Measurements from ENCODE around the gene PGM2L1. TPM values are rescaled to one million over a fixed set of nuclear protein-coding genes. Genes with fewer than 3 reads are reported as not detected.

PGM2L1 gene
- total RNA-seq, 1 donor: 7.2 TPM

DNA sequence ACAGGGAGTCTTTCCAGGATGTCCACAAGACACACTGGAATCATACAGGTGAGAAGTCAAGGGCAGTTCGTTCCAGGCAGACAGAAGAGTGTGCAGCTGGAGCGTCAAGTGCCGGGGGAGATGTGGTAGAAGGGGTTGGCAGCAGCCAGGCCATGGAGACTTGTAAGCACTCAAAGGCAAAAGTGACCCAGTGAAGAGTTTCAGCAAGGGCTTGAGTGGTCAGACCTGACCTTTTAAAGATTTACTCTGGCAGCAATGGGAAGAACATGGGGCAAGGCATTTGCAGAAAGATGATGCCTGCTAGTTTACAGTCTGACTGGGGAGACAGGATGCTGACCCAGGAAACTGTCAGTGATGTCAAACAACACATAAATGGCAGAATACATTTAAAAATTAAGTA is 115.8 kb downstream of the PGM2L1 start:
- H3K4me3 ChIP-seq (ENCODE audit: insufficient read depth, low read length): no peak overlapping the region
- no peaks in the 10 kb centered on the region for H4K20me1 ChIP-seq (ENCODE audit: insufficient read depth, low read length)
- no peaks in the 10 kb centered on the region for H3K36me3 ChIP-seq (ENCODE audit: insufficient read depth, low read length)
- H3K79me2 ChIP-seq (ENCODE audit: insufficient read depth, low read length): no peaks in the 10 kb centered on the region
- H3K27ac ChIP-seq (ENCODE audit: low read depth, low read length): no peak overlapping the region
- no peak overlapping the region for H2AFZ ChIP-seq (ENCODE audit: low read length)
- H3K4me2 ChIP-seq (ENCODE audit: insufficient read depth, low read length): no peak overlapping the region
- DNase-seq (ENCODE audit: insufficient read length, low spot score, missing footprints): no peak
- peaks cover 32% of the 10 kb centered on the region for H3K4me1 ChIP-seq (ENCODE audit: insufficient read depth, low read length)
- H3K9me3 ChIP-seq (ENCODE audit: low read depth, low read length): no peaks in the 10 kb centered on the region
- no peak for TF ChIP-seq CTCF (IDR thresholded peaks at IDR 0.05; ENCODE audit: extremely low read depth, low read depth, low read length)
- H3K27me3 ChIP-seq (ENCODE audit: insufficient read depth, low read length): no peaks in the 10 kb centered on the region

DNA sequence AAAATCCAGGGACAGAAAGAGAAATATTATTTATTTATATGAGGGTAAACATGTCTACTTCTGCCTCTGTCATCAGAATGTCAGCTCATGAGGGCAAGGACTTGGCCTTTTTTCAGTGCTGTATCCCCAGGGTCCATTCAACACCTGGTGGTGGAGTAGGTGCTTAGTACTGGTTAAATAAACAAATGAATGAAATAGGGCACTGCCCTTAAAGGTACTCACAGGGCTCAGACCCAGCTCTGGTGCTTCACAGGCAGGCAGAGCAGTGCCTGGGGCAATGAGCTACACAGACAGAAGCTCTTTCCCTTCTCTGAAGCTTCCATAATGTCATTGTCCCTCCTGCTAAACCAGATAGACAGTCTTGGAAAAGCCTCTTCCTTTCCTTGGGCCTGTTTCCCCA is 117.7 kb downstream of the PGM2L1 start:
- H2AFZ ChIP-seq (ENCODE audit: low read length): no peak overlapping the region
- H3K27me3 ChIP-seq (ENCODE audit: insufficient read depth, low read length): no peaks in the 10 kb centered on the region
- H3K79me2 ChIP-seq (ENCODE audit: insufficient read depth, low read length): no peaks in the 10 kb centered on the region
- no peaks in the 10 kb centered on the region for H3K36me3 ChIP-seq (ENCODE audit: insufficient read depth, low read length)
- no peaks in the 10 kb centered on the region for H4K20me1 ChIP-seq (ENCODE audit: insufficient read depth, low read length)
- DNase-seq (ENCODE audit: insufficient read length, low spot score, missing footprints): no peak
- TF ChIP-seq CTCF (IDR thresholded peaks at IDR 0.05; ENCODE audit: extremely low read depth, low read depth, low read length): no peak
- H3K27ac ChIP-seq (ENCODE audit: low read depth, low read length): no peak overlapping the region
- no peaks in the 10 kb centered on the region for H3K9me3 ChIP-seq (ENCODE audit: low read depth, low read length)
- H3K4me3 ChIP-seq (ENCODE audit: insufficient read depth, low read length): no peak overlapping the region
- peaks cover 46% of the 10 kb centered on the region for H3K4me1 ChIP-seq (ENCODE audit: insufficient read depth, low read length)
- H3K4me2 ChIP-seq (ENCODE audit: insufficient read depth, low read length): no peak overlapping the region

Small RNA genes lying within 50 kb of the gene (small RNA-seq; reads per million reads assigned to genes)
- 1.3 reads per million, percentile 42 among the genes with 10 or more reads in this experiment for gene MIR548AL

Other genes with a start within 250 kb of the PGM2L1 start
- gene C2CD3, start 227.4 kb downstream of the PGM2L1 start, total RNA-seq: 12.4 and 14.1 TPM in 2 replicates
- gene PPME1, start 227.1 kb downstream of the PGM2L1 start, total RNA-seq: 16.5 and 18.5 TPM in 2 replicates
- 8.7 and 19.2 TPM in 2 replicates for gene P4HA3, start 86.8 kb downstream of the PGM2L1 start, total RNA-seq
- gene KCNE3, start 69.1 kb upstream of the PGM2L1 start, total RNA-seq: 1.8 and 2.4 TPM in 2 replicates
- gene LIPT2, start 95.3 kb upstream of the PGM2L1 start, total RNA-seq: 5.0 and 5.1 TPM in 2 replicates
- 12.3 and 12.7 TPM in 2 replicates for gene POLD3, start 194.1 kb upstream of the PGM2L1 start, total RNA-seq